ENCODE results near the gene SEPTIN10.

Gene SEPTIN10

DNA sequence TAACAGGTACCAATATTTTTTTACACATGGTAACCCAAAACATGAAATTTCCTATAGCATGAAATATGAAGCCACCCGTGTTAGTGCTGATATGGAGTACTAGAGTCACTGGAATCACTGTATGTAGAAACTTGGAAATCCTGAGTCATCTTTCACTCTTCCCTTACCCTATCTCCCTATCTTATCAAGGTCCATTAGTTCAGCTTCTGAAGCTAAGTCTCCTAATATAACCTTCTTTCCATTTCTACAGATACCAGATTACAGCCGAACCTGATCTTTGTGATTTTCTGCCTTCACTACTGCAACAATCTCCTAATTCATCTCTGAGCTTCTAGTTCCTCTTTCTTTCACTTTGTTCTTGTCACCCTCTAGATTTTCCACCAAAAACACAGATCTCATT lies 59.0 kb downstream of the SEPTIN10 start:
- DNase-seq = no peak
- Histone ChIP-seq H3K4me3 (ENCODE audit: low read depth, low read length) (no peak overlapping the region), H3K27me3 (replicated peaks) (no peaks in the 10 kb centered on the region), H3K36me3 (replicated peaks) (peaks cover 7% of the 10 kb centered on the region), H3K27ac (no peak overlapping the region)
- no peak for TF ChIP-seq CTCF (IDR thresholded peaks at IDR 0.05; ENCODE audit: low read depth, low read length, missing control alignments)
- in situ Hi-C loops (cut with HindIII; ENCODE audit: low pct_ligation_motif_present, low sequenced_read_pairs) = no loop called here

- H3K36me3 ChIP-seq (replicated peaks) = peaks cover 11% of the 10 kb centered on the region
- in situ Hi-C loops (cut with HindIII; ENCODE audit: low pct_ligation_motif_present, low sequenced_read_pairs) = no loop called here
- H3K27me3 ChIP-seq (replicated peaks) = no peaks in the 10 kb centered on the region
- TF ChIP-seq CTCF (IDR thresholded peaks at IDR 0.05; ENCODE audit: low read depth, low read length, missing control alignments) = no peak
- H3K4me3 ChIP-seq (ENCODE audit: low read depth, low read length) = no peak overlapping the region
- no peak for DNase-seq
- no peak overlapping the region for H3K27ac ChIP-seq
These were observed 64.7 kb downstream of the SEPTIN10 start for GRCh38 chr2:109549016-109549590.

DNA sequence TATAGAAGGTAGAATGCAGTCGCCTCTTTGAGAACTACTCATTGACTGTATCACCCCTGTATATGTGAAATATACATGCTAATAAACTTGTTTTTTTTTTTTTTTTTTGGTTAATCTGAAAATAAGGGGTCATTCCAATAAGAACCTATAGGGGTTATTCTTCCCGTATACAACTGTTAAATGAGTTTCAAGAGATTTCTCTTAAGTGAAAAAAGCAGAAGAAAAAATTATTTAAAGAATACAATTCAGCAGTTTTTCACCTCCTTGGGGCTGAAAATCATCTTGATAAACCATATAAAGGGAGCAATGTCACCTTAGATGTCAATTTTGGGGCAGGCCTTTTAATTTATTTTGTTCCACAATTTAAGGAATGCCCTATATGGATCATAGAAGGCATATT lies 66.5 kb downstream of the SEPTIN10 start:
- in situ Hi-C loops (cut with HindIII; ENCODE audit: low pct_ligation_motif_present, low sequenced_read_pairs) = no loop called here
- Histone ChIP-seq H3K27ac (no peak overlapping the region), H3K4me3 (ENCODE audit: low read depth, low read length) (no peak overlapping the region), H3K27me3 (replicated peaks) (no peaks in the 10 kb centered on the region), H3K36me3 (replicated peaks) (peaks cover 7% of the 10 kb centered on the region)
- no peak for TF ChIP-seq CTCF (IDR thresholded peaks at IDR 0.05; ENCODE audit: low read depth, low read length, missing control alignments)
- DNase-seq = no peak

DNA sequence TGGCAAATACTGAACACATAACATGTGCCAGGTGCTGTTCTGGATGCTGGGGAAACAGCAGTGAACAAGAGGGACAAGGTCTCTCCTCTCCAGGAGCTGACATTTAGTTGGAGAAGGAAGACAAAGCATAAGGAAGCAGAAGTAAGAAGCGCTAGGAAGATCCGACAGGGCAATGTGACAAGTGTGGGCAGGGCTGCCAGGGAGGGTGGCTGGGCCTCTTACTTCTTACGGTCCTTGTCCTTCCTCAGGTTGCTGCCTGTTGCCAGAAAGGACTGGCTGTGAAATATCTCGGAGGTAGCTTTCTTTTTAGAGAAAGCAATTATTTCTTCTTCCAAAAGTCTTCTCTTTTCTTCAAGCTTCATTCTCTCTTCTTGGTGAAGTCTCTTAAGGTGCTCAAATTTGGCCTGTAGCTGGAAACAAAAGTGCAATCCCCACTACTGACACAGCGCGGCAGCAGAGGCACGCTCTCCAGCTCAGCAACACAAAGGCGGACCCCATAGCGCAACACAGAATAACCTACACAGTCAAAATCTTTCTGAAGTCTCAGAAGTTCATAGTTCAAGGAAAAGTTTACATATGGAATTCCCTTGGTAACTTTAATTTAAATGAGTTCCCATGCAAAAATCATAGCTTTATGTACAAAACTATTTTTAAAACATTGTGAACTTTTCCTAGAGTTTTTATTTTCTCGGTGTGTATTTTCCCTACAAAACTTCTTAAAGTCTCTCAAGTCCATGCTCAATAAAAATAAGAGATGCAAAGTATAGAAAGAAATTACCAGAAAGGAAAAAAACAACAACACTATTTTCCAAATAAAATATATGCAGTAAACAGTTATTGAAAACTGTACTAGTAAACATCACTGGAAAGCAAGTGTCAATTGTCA lies 67.7 kb downstream of the SEPTIN10 start:
- Histone ChIP-seq H3K27ac (no peak overlapping the region), H3K36me3 (replicated peaks) (peaks cover 4% of the 10 kb centered on the region), H3K4me3 (ENCODE audit: low read depth, low read length) (no peak overlapping the region), H3K27me3 (replicated peaks) (no peaks in the 10 kb centered on the region)
- TF ChIP-seq CTCF (IDR thresholded peaks at IDR 0.05; ENCODE audit: low read depth, low read length, missing control alignments) = peak; percentile 93
- DNase-seq = peak; percentile 61
- in situ Hi-C loops (cut with HindIII; ENCODE audit: low pct_ligation_motif_present, low sequenced_read_pairs) = no loop called here

- H3K27me3 ChIP-seq (replicated peaks) = no peaks in the 10 kb centered on the region
- no peak for TF ChIP-seq CTCF (IDR thresholded peaks at IDR 0.05; ENCODE audit: low read depth, low read length, missing control alignments)
- no peak for DNase-seq
- H3K36me3 ChIP-seq (replicated peaks) = peaks cover 4% of the 10 kb centered on the region
- H3K4me3 ChIP-seq (ENCODE audit: low read depth, low read length) = no peak overlapping the region
- H3K27ac ChIP-seq = no peak overlapping the region
- in situ Hi-C loops (cut with HindIII; ENCODE audit: low pct_ligation_motif_present, low sequenced_read_pairs) = no loop called here
These were observed 71.4 kb downstream of the SEPTIN10 start for GRCh38 chr2:109542384-109542783.
